ENCODE measurements around the gene SRGAP2B.
"Not testable (repeated sequence)": the region's sequence is repeated elsewhere in the genome, so short reads cannot be mapped to it uniquely, and the experiment has no call there.

GRCh38 chr1:144932153-144932552, 163.0 kb downstream of the SRGAP2B start:
- not testable (repeated sequence) for TF ChIP-seq EZH2phosphoT487 (IDR thresholded peaks at IDR 0.05; ENCODE audit: borderline replicate concordance); CTCF (conservative IDR thresholded peaks at IDR 0.05; ENCODE audit: low read length)
